CD4-positive, CD25-positive, alpha-beta regulatory T cell (primary cell): Measurements from ENCODE around the gene HDAC4. TPM values are rescaled to one million over a fixed set of nuclear protein-coding genes. Genes with fewer than 3 reads are reported as not detected.
"Not testable (repeated sequence)": the region's sequence is repeated elsewhere in the genome, so short reads cannot be mapped to it uniquely, and the experiment has no call there.

Source experiments
- ATAC-seq, 2 donors: fragments of 150-1000 bp; cut with Tn5 transposase; one replicate each; pipeline ENCODE4 v1.10.0; 2021; ENCODE audit warnings: low read depth in 2 of 2, moderate number of reproducible peaks in 2 of 2, moderate library complexity in 1 of 2
- DNase-seq, 3 donors: peaks; one replicate each; pipeline versions ENCODE4 v3.0.0 to v3.0.0-alpha.2; 2012 to 2022; ENCODE audit warnings: mixed read lengths in 1 of 3
- H3K27ac ChIP-seq: one replicate; pipeline ENCODE4 v1.7.0; 2013; ENCODE audit warnings: mild to moderate bottlenecking, low read length; ENCODE audit not compliant: insufficient read depth, poor library complexity, severe bottlenecking
- H3K27me3 ChIP-seq: one replicate; pipeline ENCODE4 v1.7.0; 2013; ENCODE audit warnings: low read length; ENCODE audit not compliant: control insufficient read depth, insufficient read depth
- H3K36me3 ChIP-seq: one replicate; pipeline ENCODE4 v1.7.0; 2013; ENCODE audit warnings: mild to moderate bottlenecking, low read length, moderate library complexity; ENCODE audit not compliant: control insufficient read depth, insufficient read depth
- H3K4me1 ChIP-seq: 2 replicates; pipeline ENCODE4 v1.7.0; 2013; ENCODE audit warnings: mild to moderate bottlenecking, low read length; ENCODE audit not compliant: insufficient read depth, control insufficient read depth, poor library complexity, severe bottlenecking
- H3K4me3 ChIP-seq: one replicate; pipeline ENCODE4 v1.7.0; 2013; ENCODE audit warnings: low read depth, mild to moderate bottlenecking, low read length, moderate library complexity
- H3K9me3 ChIP-seq, 2 experiments: 1 replicate in 1 of 2; 2 replicates in 1 of 2; pipeline ENCODE4 v1.7.0; 2013; ENCODE audit warnings: low read length in 2 of 2, mild to moderate bottlenecking in 1 of 2, moderate library complexity in 1 of 2; ENCODE audit not compliant: control insufficient read depth in 2 of 2
- H3K27ac Mint-ChIP-seq, 3 donors: one replicate each; pipeline ENCODE4 v1.8.0; 2020 to 2022; ENCODE audit warnings: mild to moderate bottlenecking in 3 of 3, mixed read lengths in 3 of 3, moderate library complexity in 2 of 3
- H3K27me3 Mint-ChIP-seq: one replicate; pipeline ENCODE4 v1.8.0; 2022; ENCODE audit warnings: mild to moderate bottlenecking, mixed read lengths
- H3K36me3 Mint-ChIP-seq: one replicate; pipeline ENCODE4 v1.8.0; 2020; ENCODE audit warnings: mixed read lengths
- H3K4me1 Mint-ChIP-seq, 4 donors: one replicate each; pipeline ENCODE4 v1.8.0; 2020 to 2022; ENCODE audit warnings: mixed read lengths in 4 of 4, mild to moderate bottlenecking in 1 of 4
- H3K4me3 Mint-ChIP-seq, 4 donors: one replicate each; pipeline ENCODE4 v1.8.0; 2020 to 2022; ENCODE audit warnings: mild to moderate bottlenecking in 4 of 4, mixed read lengths in 4 of 4, moderate library complexity in 3 of 4
- H3K9me3 Mint-ChIP-seq, 7 donors: one replicate each; pipeline ENCODE4 v1.8.0; 2020 to 2022; ENCODE audit warnings: mixed read lengths in 7 of 7, mild to moderate bottlenecking in 3 of 7, moderate library complexity in 2 of 7
- polyA plus RNA-seq, 4 donors: library from polyadenylated mRNA; unstranded; fragments of 300-500 nt; fragmentation: Illumina TruSeq; gene quantifications; one replicate each; pipeline ENCODE4 v1.2.3, GENCODE V29; 2021
- total RNA-seq: library from RNA; stranded (reverse); gene quantifications from one replicate; pipeline ENCODE4 v1.2.3, GENCODE V29; 2022

The HDAC4 gene
- total and polyA plus RNA-seq, 5 donors from 2014 or later: 6.5 to 118 (median 8.6) TPM

GRCh38 chr2:239176138-239176803 is 224.5 kb downstream of the HDAC4 start:
- not testable (repeated sequence) for H3K27me3 ChIP-seq, H3K27me3 Mint-ChIP-seq, H3K4me1 ChIP-seq, DNase-seq, H3K27ac ChIP-seq, H3K4me3 ChIP-seq, ATAC-seq
- Mint-ChIP-seq H3K36me3 (peaks cover 76% of the 10 kb centered on the region), H3K27ac (peak overlapping the region in 1 of 3 donors; percentile 71), H3K9me3 (peaks cover 3 to 35% (median 21%) of the 10 kb centered on the region in 7 donors), H3K4me3 (peak overlapping the region in 1 of 4 donors; percentile 48), H3K4me1 (peaks cover 0 to 13% (median 7%) of the 10 kb centered on the region in 4 donors)
- Histone ChIP-seq H3K9me3 (peaks cover 40 to 43% of the 10 kb centered on the region in 2 experiments), H3K36me3 (peaks cover 89% of the 10 kb centered on the region)

- DNase-seq (no peak), ATAC-seq (no peak)
- H3K27me3 ChIP-seq: no peaks in the 10 kb centered on the region
- Mint-ChIP-seq H3K27ac (no peak overlapping the region), H3K36me3 (peaks cover 84% of the 10 kb centered on the region), H3K4me1 (peaks cover 0 to 13% (median 7%) of the 10 kb centered on the region in 4 donors), H3K27me3 (no peaks in the 10 kb centered on the region), H3K9me3 (peaks cover 3 to 44% (median 25%) of the 10 kb centered on the region in 7 donors), H3K4me3 (no peak overlapping the region)
- H3K4me1 ChIP-seq: no peaks in the 10 kb centered on the region
- peaks cover 89% of the 10 kb centered on the region for H3K36me3 ChIP-seq
- no peak overlapping the region for H3K4me3 ChIP-seq
- peaks cover 49 to 51% of the 10 kb centered on the region in 2 experiments for H3K9me3 ChIP-seq
- no peak overlapping the region for H3K27ac ChIP-seq
These were observed 225.6 kb downstream of the HDAC4 start for GRCh38 chr2:239175181-239175580.

GRCh38 chr2:239173301-239173700 is 227.5 kb downstream of the HDAC4 start:
- H3K27ac ChIP-seq: no peak overlapping the region
- Mint-ChIP-seq H3K4me1 (peaks cover 0 to 13% (median 7%) of the 10 kb centered on the region in 4 donors), H3K9me3 (peaks cover 3 to 44% (median 25%) of the 10 kb centered on the region in 7 donors), H3K27ac (peak overlapping the region in 1 of 3 donors; percentile 41), H3K27me3 (no peaks in the 10 kb centered on the region), H3K36me3 (peaks cover 73% of the 10 kb centered on the region), H3K4me3 (no peak overlapping the region)
- no peak overlapping the region for H3K4me3 ChIP-seq
- H3K4me1 ChIP-seq: no peaks in the 10 kb centered on the region
- no peaks in the 10 kb centered on the region for H3K27me3 ChIP-seq
- peaks cover 49 to 51% of the 10 kb centered on the region in 2 experiments for H3K9me3 ChIP-seq
- ATAC-seq (no peak), DNase-seq (no peak)
- H3K36me3 ChIP-seq: peaks cover 81% of the 10 kb centered on the region

GRCh38 chr2:239171643-239172042 is 229.2 kb downstream of the HDAC4 start:
- H3K4me1 Mint-ChIP-seq: peaks cover 0 to 13% (median 5%) of the 10 kb centered on the region in 4 donors
- H3K36me3 Mint-ChIP-seq: peaks cover 63% of the 10 kb centered on the region

GRCh38 chr2:239169311-239170048 is 231.3 kb downstream of the HDAC4 start:
- peaks cover 70% of the 10 kb centered on the region for H3K36me3 ChIP-seq
- Mint-ChIP-seq H3K27ac (no peak overlapping the region), H3K27me3 (no peaks in the 10 kb centered on the region), H3K36me3 (peaks cover 51% of the 10 kb centered on the region), H3K9me3 (peaks cover 3 to 34% (median 16%) of the 10 kb centered on the region in 7 donors), H3K4me3 (no peak overlapping the region), H3K4me1 (peaks cover 7 to 16% (median 11%) of the 10 kb centered on the region in 4 donors)
- H3K4me1 ChIP-seq: no peaks in the 10 kb centered on the region
- no peaks in the 10 kb centered on the region for H3K27me3 ChIP-seq
- DNase-seq (no peak), ATAC-seq (no peak)
- no peak overlapping the region for H3K4me3 ChIP-seq
- H3K27ac ChIP-seq: no peak overlapping the region
- peaks cover 34 to 37% of the 10 kb centered on the region in 2 experiments for H3K9me3 ChIP-seq

More at GRCh38 chr2:239171643-239172042, 229.2 kb downstream of the HDAC4 start:
- Mint-ChIP-seq H3K27me3 (no peaks in the 10 kb centered on the region), H3K4me3 (no peak overlapping the region), H3K9me3 (peaks cover 3 to 41% (median 21%) of the 10 kb centered on the region in 7 donors), H3K27ac (no peak overlapping the region)
- DNase-seq (no peak), ATAC-seq (no peak)
- H3K4me3 ChIP-seq: no peak overlapping the region
- H3K27ac ChIP-seq: no peak overlapping the region
- peaks cover 45 to 46% of the 10 kb centered on the region in 2 experiments for H3K9me3 ChIP-seq
- peaks cover 77% of the 10 kb centered on the region for H3K36me3 ChIP-seq
- no peaks in the 10 kb centered on the region for H3K4me1 ChIP-seq
- H3K27me3 ChIP-seq: no peaks in the 10 kb centered on the region

GRCh38 chr2:239168575-239168974 is 232.2 kb downstream of the HDAC4 start:
- Mint-ChIP-seq H3K27ac (no peak overlapping the region), H3K4me3 (no peak overlapping the region), H3K9me3 (peaks cover 3 to 27% (median 11%) of the 10 kb centered on the region in 7 donors), H3K27me3 (no peaks in the 10 kb centered on the region), H3K36me3 (peaks cover 49% of the 10 kb centered on the region), H3K4me1 (peaks cover 4 to 22% (median 13%) of the 10 kb centered on the region in 4 donors)
- H3K4me1 ChIP-seq: peaks cover 4% of the 10 kb centered on the region
- peaks cover 25 to 30% of the 10 kb centered on the region in 2 experiments for H3K9me3 ChIP-seq
- peaks cover 69% of the 10 kb centered on the region for H3K36me3 ChIP-seq
- ATAC-seq (no peak), DNase-seq (no peak)
- H3K27ac ChIP-seq: no peak overlapping the region
- H3K27me3 ChIP-seq: no peaks in the 10 kb centered on the region
- H3K4me3 ChIP-seq: no peak overlapping the region

GRCh38 chr2:239167766-239168444 is 232.9 kb downstream of the HDAC4 start:
- Histone ChIP-seq H3K9me3 (peaks cover 19 to 24% of the 10 kb centered on the region in 2 experiments), H3K36me3 (peaks cover 69% of the 10 kb centered on the region), H3K27ac (no peak overlapping the region), H3K27me3 (no peaks in the 10 kb centered on the region), H3K4me1 (peaks cover 4% of the 10 kb centered on the region), H3K4me3 (no peak overlapping the region)
- DNase-seq (no peak), ATAC-seq (no peak)
- no peak overlapping the region for H3K27ac Mint-ChIP-seq
- peaks cover 4 to 23% (median 8%) of the 10 kb centered on the region in 4 donors for H3K4me1 Mint-ChIP-seq
- no peaks in the 10 kb centered on the region for H3K27me3 Mint-ChIP-seq
- peaks cover 0 to 21% (median 7%) of the 10 kb centered on the region in 7 donors for H3K9me3 Mint-ChIP-seq
- no peak overlapping the region for H3K4me3 Mint-ChIP-seq
- peaks cover 43% of the 10 kb centered on the region for H3K36me3 Mint-ChIP-seq
